HepG2 (cell line): Measurements from ENCODE around the gene ZNF512B. TPM values are rescaled to one million over a fixed set of nuclear protein-coding genes. Genes with fewer than 3 reads are reported as not detected.
A peak's percentile ranks its signal among the peaks of the same experiment; 100 is the strongest.

ENCODE experiments used
- CREB1 ChIP-seq, 2 experiments: fragments of 450-650 bp in 1 of 2; IDR thresholded peaks; 2 replicates each; pipeline ENCODE4 v1.6.1; 2016 to 2017; ENCODE audit warnings: control low read depth in 1 of 2, mild to moderate bottlenecking in 1 of 2, missing compliant biosample characterization in 1 of 2, missing genetic modification characterization in 1 of 2
- KDM2A ChIP-seq: sonication (generic); formaldehyde crosslinking; IDR thresholded peaks from 2 replicates; pipeline ENCODE4 v1.4.0; 2020; ENCODE audit warnings: low read depth, missing genetic modification reagents, borderline replicate concordance
- MIER3 ChIP-seq: IDR thresholded peaks from 2 replicates; pipeline ENCODE4 v1.6.1; 2016; ENCODE audit warnings: missing compliant biosample characterization, borderline replicate concordance
- POLR2AphosphoS5 ChIP-seq: IDR thresholded peaks from 2 replicates; pipeline ENCODE4 v1.6.1; 2012; ENCODE audit warnings: low read depth, low read length
- RARA ChIP-seq: IDR thresholded peaks from 2 replicates; pipeline ENCODE4 v1.6.1; 2016; ENCODE audit warnings: missing genetic modification reagents, missing compliant biosample characterization
- SAFB2 ChIP-seq: sonication (generic); formaldehyde crosslinking; IDR thresholded peaks from 2 replicates; pipeline ENCODE4 v1.5.1; 2020; ENCODE audit warnings: missing genetic modification reagents, low read depth, mild to moderate bottlenecking, borderline replicate concordance
- TBX2 ChIP-seq: sonication (generic); formaldehyde crosslinking; IDR thresholded peaks from 2 replicates; pipeline ENCODE4 v1.5.0; 2020; ENCODE audit warnings: missing genetic modification reagents, mild to moderate bottlenecking, borderline replicate concordance
- XRCC5 ChIP-seq: fragments of 200-400 bp; formaldehyde crosslinking; optimal IDR thresholded peaks from 2 replicates; pipeline ENCODE3; 2017; ENCODE audit warnings: mild to moderate bottlenecking, low read length
- ZKSCAN8 ChIP-seq: IDR thresholded peaks from 2 replicates; pipeline ENCODE4 v1.6.1; 2016; ENCODE audit warnings: borderline replicate concordance, missing genetic modification reagents, missing compliant biosample characterization
- ZNF589 ChIP-seq: sonication (generic); formaldehyde crosslinking; conservative IDR thresholded peaks from 2 replicates; pipeline ENCODE4 v1.8.0; 2022; ENCODE audit warnings: mild to moderate bottlenecking, moderate library complexity, missing genetic modification reagents
- ZNF83 ChIP-seq: sonication (generic); formaldehyde crosslinking; IDR thresholded peaks from 2 replicates; pipeline ENCODE4 v1.4.0; 2020; ENCODE audit warnings: missing genetic modification reagents, mild to moderate bottlenecking, borderline replicate concordance
- polyA plus RNA-seq, 8 experiments: library from polyadenylated mRNA; depleted of rRNA in 3 of 8; stranded (reverse) in 7 of 8; unstranded in 1 of 8; fragments of >200 nt; fragmentation: Illumina TruSeq in 4 of 8; extraction: Trizol in 4 of 8; gene quantifications; 2 replicates each; pipeline versions ENCODE4 v1.2.1 to v1.2.3, GENCODE V29; 2011 to 2016; ENCODE audit warnings: low read depth in 4 of 8, missing spikeins in 1 of 8, mixed read lengths in 1 of 8; ENCODE audit not compliant: insufficient read depth in 1 of 8
- total RNA-seq, 5 experiments: library from RNA; depleted of rRNA; stranded (reverse); fragments of >200 nt; fragmentation: Illumina TruSeq; extraction: Trizol; gene quantifications; 2 replicates each; pipeline ENCODE4 v1.2.3, GENCODE V29; 2016; ENCODE audit warnings: low read depth in 1 of 5
- TF ChIP-seq, protein P1 (sequence below): sonication (generic); formaldehyde crosslinking; conservative IDR thresholded peaks from 2 replicates; pipeline ENCODE4 v1.4.0; 2020; ENCODE audit warnings: mild to moderate bottlenecking, missing genetic modification reagents, moderate library complexity
- TF ChIP-seq, protein P2 (sequence below): sonication (generic); formaldehyde crosslinking; IDR thresholded peaks from 2 replicates; pipeline ENCODE4; 2020; ENCODE audit warnings: missing genetic modification reagents, mild to moderate bottlenecking, borderline replicate concordance
- TF ChIP-seq, protein P3 (sequence below): sonication (generic); formaldehyde crosslinking; IDR thresholded peaks from 2 replicates; pipeline ENCODE4 v1.4.0; 2020; ENCODE audit warnings: missing genetic modification reagents, mild to moderate bottlenecking, borderline replicate concordance
- TF ChIP-seq, protein P4 (sequence below): sonication (generic); formaldehyde crosslinking; IDR thresholded peaks from 2 replicates; pipeline ENCODE4 v1.4.0; 2020; ENCODE audit warnings: missing genetic modification reagents
- TF ChIP-seq, protein P5 (sequence below): IDR thresholded peaks from 2 replicates; pipeline ENCODE4 v1.6.1; 2012; ENCODE audit warnings: inconsistent platforms

The ZNF512B gene
- total and polyA plus RNA-seq, 2 of the 13 experiments (the other 11 are each of a cell fraction or from before 2014, with no cell fraction given) = 11.5 to 30.6 TPM

DNA sequence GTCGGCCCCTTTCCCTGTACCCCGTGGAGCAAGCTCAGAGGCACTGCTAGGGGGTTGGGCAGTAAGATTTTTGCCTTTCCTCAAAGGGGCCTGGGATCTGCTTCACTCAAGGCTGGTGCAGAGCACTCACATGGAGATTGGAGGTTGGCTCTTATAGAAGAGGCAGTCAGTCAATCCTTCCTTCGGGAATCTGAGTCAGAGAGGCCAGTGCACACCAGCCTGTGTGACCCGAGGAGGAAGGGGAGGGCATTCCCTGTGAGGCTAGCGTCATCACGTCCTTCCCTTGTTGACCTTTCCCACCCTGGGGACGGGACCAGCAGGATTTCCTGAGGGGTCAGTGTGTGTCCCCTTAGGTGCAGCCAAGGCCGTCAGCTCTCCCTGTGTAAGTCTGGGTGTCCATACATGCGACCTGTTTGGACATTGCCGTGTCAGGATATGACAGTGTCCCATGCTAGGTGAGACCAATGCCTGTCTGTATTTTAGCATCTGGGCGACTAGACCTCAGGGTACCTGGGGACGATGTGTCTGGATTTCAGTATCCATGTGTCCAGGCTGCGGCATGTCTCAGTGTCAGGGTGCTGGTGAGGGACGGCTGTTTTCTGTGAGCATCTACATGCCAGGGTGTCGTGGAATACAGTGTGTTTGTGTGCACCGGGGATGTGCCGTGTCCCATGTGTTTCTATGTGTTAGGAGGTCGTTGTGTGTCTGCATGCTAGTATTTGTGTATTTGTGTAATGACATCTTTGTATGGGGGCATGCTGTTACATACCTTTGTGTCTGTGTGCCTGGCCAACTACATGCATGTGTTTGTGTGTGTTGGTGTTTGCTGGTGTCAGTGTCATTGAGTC is 2.8 kb upstream of the ZNF512B start (continued):
- TF ChIP-seq, protein P1, sequence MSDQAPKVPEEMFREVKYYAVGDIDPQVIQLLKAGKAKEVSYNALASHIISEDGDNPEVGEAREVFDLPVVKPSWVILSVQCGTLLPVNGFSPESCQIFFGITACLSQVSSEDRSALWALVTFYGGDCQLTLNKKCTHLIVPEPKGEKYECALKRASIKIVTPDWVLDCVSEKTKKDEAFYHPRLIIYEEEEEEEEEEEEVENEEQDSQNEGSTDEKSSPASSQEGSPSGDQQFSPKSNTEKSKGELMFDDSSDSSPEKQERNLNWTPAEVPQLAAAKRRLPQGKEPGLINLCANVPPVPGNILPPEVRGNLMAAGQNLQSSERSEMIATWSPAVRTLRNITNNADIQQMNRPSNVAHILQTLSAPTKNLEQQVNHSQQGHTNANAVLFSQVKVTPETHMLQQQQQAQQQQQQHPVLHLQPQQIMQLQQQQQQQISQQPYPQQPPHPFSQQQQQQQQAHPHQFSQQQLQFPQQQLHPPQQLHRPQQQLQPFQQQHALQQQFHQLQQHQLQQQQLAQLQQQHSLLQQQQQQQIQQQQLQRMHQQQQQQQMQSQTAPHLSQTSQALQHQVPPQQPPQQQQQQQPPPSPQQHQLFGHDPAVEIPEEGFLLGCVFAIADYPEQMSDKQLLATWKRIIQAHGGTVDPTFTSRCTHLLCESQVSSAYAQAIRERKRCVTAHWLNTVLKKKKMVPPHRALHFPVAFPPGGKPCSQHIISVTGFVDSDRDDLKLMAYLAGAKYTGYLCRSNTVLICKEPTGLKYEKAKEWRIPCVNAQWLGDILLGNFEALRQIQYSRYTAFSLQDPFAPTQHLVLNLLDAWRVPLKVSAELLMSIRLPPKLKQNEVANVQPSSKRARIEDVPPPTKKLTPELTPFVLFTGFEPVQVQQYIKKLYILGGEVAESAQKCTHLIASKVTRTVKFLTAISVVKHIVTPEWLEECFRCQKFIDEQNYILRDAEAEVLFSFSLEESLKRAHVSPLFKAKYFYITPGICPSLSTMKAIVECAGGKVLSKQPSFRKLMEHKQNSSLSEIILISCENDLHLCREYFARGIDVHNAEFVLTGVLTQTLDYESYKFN (CRISPR knock-in tag) = peak; percentile 32; the same call in 1 of the 2 replicates
- TF ChIP-seq CREB1 (IDR thresholded peaks at IDR 0.05) (peak; percentile 65), CREB1 (CRISPR knock-in tag; IDR thresholded peaks at IDR 0.05) (no peak), TBX2 (peak; percentile 40; the same call in 1 of the 2 replicates), KDM2A (peak; percentile 95), XRCC5 (peak; percentile 38), MIER3 (CRISPR knock-in tag) (no peak), ZNF83 (CRISPR knock-in tag) (no peak), ZKSCAN8 (CRISPR knock-in tag) (no peak), SAFB2 (0 out of 2 replicates have a peak, but pooled peaks have one; percentile 40), RARA (peak; percentile 75), ZNF589 (CRISPR knock-in tag) (peak; percentile 11; the same call in 1 of the 2 replicates), POLR2AphosphoS5 (peak; percentile 5; the same call in 1 of the 2 replicates)
- TF ChIP-seq, protein P2, sequence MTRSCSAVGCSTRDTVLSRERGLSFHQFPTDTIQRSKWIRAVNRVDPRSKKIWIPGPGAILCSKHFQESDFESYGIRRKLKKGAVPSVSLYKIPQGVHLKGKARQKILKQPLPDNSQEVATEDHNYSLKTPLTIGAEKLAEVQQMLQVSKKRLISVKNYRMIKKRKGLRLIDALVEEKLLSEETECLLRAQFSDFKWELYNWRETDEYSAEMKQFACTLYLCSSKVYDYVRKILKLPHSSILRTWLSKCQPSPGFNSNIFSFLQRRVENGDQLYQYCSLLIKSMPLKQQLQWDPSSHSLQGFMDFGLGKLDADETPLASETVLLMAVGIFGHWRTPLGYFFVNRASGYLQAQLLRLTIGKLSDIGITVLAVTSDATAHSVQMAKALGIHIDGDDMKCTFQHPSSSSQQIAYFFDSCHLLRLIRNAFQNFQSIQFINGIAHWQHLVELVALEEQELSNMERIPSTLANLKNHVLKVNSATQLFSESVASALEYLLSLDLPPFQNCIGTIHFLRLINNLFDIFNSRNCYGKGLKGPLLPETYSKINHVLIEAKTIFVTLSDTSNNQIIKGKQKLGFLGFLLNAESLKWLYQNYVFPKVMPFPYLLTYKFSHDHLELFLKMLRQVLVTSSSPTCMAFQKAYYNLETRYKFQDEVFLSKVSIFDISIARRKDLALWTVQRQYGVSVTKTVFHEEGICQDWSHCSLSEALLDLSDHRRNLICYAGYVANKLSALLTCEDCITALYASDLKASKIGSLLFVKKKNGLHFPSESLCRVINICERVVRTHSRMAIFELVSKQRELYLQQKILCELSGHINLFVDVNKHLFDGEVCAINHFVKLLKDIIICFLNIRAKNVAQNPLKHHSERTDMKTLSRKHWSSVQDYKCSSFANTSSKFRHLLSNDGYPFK (CRISPR knock-in tag) = peak; percentile 17
- TF ChIP-seq, protein P3, sequence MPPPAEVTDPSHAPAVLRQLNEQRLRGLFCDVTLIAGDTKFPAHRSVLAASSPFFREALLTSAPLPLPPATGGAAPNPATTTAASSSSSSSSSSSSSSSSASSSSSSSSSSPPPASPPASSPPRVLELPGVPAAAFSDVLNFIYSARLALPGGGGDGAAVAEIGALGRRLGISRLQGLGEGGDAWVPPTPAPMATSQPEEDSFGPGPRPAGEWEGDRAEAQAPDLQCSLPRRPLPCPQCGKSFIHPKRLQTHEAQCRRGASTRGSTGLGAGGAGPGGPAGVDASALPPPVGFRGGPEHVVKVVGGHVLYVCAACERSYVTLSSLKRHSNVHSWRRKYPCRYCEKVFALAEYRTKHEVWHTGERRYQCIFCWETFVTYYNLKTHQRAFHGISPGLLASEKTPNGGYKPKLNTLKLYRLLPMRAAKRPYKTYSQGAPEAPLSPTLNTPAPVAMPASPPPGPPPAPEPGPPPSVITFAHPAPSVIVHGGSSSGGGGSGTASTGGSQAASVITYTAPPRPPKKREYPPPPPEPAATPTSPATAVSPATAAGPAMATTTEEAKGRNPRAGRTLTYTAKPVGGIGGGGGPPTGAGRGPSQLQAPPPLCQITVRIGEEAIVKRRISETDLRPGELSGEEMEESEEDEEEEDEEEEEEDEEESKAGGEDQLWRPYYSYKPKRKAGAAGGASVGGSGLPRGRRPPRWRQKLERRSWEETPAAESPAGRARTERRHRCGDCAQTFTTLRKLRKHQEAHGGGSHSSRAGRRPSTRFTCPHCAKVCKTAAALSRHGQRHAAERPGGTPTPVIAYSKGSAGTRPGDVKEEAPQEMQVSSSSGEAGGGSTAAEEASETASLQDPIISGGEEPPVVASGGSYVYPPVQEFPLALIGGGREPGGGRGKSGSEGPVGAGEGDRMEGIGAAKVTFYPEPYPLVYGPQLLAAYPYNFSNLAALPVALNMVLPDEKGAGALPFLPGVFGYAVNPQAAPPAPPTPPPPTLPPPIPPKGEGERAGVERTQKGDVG (CRISPR knock-in tag) = peak; percentile 41; the same call in 1 of the 2 replicates
- TF ChIP-seq, protein P4, sequence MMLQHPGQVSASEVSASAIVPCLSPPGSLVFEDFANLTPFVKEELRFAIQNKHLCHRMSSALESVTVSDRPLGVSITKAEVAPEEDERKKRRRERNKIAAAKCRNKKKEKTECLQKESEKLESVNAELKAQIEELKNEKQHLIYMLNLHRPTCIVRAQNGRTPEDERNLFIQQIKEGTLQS (CRISPR knock-in tag) = peak; percentile 27; the same call in 1 of the 2 replicates
- TF ChIP-seq, protein P5, sequence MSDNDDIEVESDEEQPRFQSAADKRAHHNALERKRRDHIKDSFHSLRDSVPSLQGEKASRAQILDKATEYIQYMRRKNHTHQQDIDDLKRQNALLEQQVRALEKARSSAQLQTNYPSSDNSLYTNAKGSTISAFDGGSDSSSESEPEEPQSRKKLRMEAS = 0 out of 2 replicates have a peak, but pooled peaks have one; percentile 29
